ENCODE data around the gene RPL6.
"Not testable (repeated sequence)": the region's sequence is repeated elsewhere in the genome, so short reads cannot be mapped to it uniquely, and the experiment has no call there.

Gene RPL6

GRCh38 chr12:112408621-112409020, 784 bp downstream of the RPL6 start:
- Histone ChIP-seq H3K23ac (ENCODE audit: low read depth, low read length, poor library complexity) (no peak overlapping the region), H3K18ac (ENCODE audit: low read length) (no peak overlapping the region), H3K4ac (ENCODE audit: low read length) (no peak overlapping the region), H3K27ac (replicated peaks; ENCODE audit: low read length) (no peak overlapping the region), H4K91ac (ENCODE audit: low read depth, low read length, poor library complexity) (no peak overlapping the region), H2BK12ac (ENCODE audit: low read length) (no peak overlapping the region), H2BK120ac (ENCODE audit: low read depth, low read length) (no peak overlapping the region), H2AFZ (ENCODE audit: low read length) (peak overlapping the region; percentile 78), H3K27me3 (ENCODE audit: control insufficient read depth in 3 of 3, insufficient read depth in 3 of 3, low read depth in 1 of 3, low read length in 3 of 3) (no peaks in the 10 kb centered on the region), H3K79me1 (ENCODE audit: low read depth, low read length) (no peaks in the 10 kb centered on the region), H3K36me3 (replicated peaks in 1 of 2; ENCODE audit: control insufficient read depth in 2 of 2, insufficient read depth in 2 of 2, low read length in 2 of 2) (peaks cover 34 to 50% of the 10 kb centered on the region in 2 donors), H3K14ac (ENCODE audit: low read length) (no peak overlapping the region), H3K4me3 (ENCODE audit: low read length in 2 of 2) (peak overlapping the region; percentile 71 to 85), H3K9me3 (replicated peaks in 1 of 2; ENCODE audit: control insufficient read depth in 2 of 2, insufficient read depth in 1 of 2, low read depth in 1 of 2, low read length in 2 of 2) (peaks cover 0 to 2% of the 10 kb centered on the region in 2 donors), H3K4me1 (ENCODE audit: control insufficient read depth in 2 of 2, insufficient read depth in 1 of 2, low read depth in 1 of 2, low read length in 2 of 2) (peaks cover 3 to 4% of the 10 kb centered on the region in 2 donors), H3K4me2 (ENCODE audit: insufficient read depth, low read length, poor library complexity, severe bottlenecking) (peak overlapping the region; percentile 62), H2AK5ac (ENCODE audit: low read depth, low read length) (no peak overlapping the region), H4K8ac (ENCODE audit: low read depth, low read length) (no peak overlapping the region), H3K9ac (ENCODE audit: low read depth, low read length, poor library complexity) (peak overlapping the region; percentile 91), H2BK15ac (ENCODE audit: low read length) (no peak overlapping the region), H2BK5ac (ENCODE audit: low read length) (no peak overlapping the region)
- WGBS, 2 donors (ENCODE audit: extremely low coverage in 2 of 2, insufficient read length in 2 of 2, insufficient replicate concordance in 1 of 2), result no CpG with 5 or more reads among the region's 5 CpGs
- no peak for DNase-seq (ENCODE audit: low spot score)

GRCh38 chr12:112407683-112408082, 1.7 kb downstream of the RPL6 start:
- Histone ChIP-seq H3K36me3 (replicated peaks in 1 of 2; ENCODE audit: control insufficient read depth in 2 of 2, insufficient read depth in 2 of 2, low read length in 2 of 2) (peaks cover 34 to 50% of the 10 kb centered on the region in 2 donors), H3K4me2 (ENCODE audit: insufficient read depth, low read length, poor library complexity, severe bottlenecking) (peak overlapping the region; percentile 13), H3K4me3 (ENCODE audit: low read length in 2 of 2) (peak overlapping the region in 1 of 2 donors; percentile 28)
- H2AFZ ChIP-seq (ENCODE audit: low read length); H3K9me3 ChIP-seq (replicated peaks in 1 of 2; ENCODE audit: control insufficient read depth in 2 of 2, insufficient read depth in 1 of 2, low read depth in 1 of 2, low read length in 2 of 2); H4K91ac ChIP-seq (ENCODE audit: low read depth, low read length, poor library complexity); H2BK15ac ChIP-seq (ENCODE audit: low read length); H2BK12ac ChIP-seq (ENCODE audit: low read length); H3K14ac ChIP-seq (ENCODE audit: low read length); H2AK5ac ChIP-seq (ENCODE audit: low read depth, low read length); H3K23ac ChIP-seq (ENCODE audit: low read depth, low read length, poor library complexity); H3K79me1 ChIP-seq (ENCODE audit: low read depth, low read length); H2BK120ac ChIP-seq (ENCODE audit: low read depth, low read length); H3K27me3 ChIP-seq (ENCODE audit: control insufficient read depth in 3 of 3, insufficient read depth in 3 of 3, low read depth in 1 of 3, low read length in 3 of 3); H4K8ac ChIP-seq (ENCODE audit: low read depth, low read length); DNase-seq (ENCODE audit: low spot score); H3K18ac ChIP-seq (ENCODE audit: low read length); H3K9ac ChIP-seq (ENCODE audit: low read depth, low read length, poor library complexity); H3K27ac ChIP-seq (replicated peaks; ENCODE audit: low read length); H3K4ac ChIP-seq (ENCODE audit: low read length); H3K4me1 ChIP-seq (ENCODE audit: control insufficient read depth in 2 of 2, insufficient read depth in 1 of 2, low read depth in 1 of 2, low read length in 2 of 2); H2BK5ac ChIP-seq (ENCODE audit: low read length): not testable (repeated sequence)
- WGBS, 2 donors (ENCODE audit: extremely low coverage in 2 of 2, insufficient read length in 2 of 2, insufficient replicate concordance in 1 of 2), result no CpG with 5 or more reads among the region's 6 CpGs

- DNase-seq (ENCODE audit: low spot score), result no peak
- Histone ChIP-seq H3K27ac (replicated peaks; ENCODE audit: low read length) (no peak overlapping the region), H3K36me3 (replicated peaks in 1 of 2; ENCODE audit: control insufficient read depth in 2 of 2, insufficient read depth in 2 of 2, low read length in 2 of 2) (peaks cover 34 to 50% of the 10 kb centered on the region in 2 donors), H4K91ac (ENCODE audit: low read depth, low read length, poor library complexity) (no peak overlapping the region), H3K27me3 (ENCODE audit: control insufficient read depth in 3 of 3, insufficient read depth in 3 of 3, low read depth in 1 of 3, low read length in 3 of 3) (no peaks in the 10 kb centered on the region), H3K79me1 (ENCODE audit: low read depth, low read length) (no peaks in the 10 kb centered on the region), H3K4me2 (ENCODE audit: insufficient read depth, low read length, poor library complexity, severe bottlenecking) (peak overlapping the region; percentile 13), H2BK120ac (ENCODE audit: low read depth, low read length) (no peak overlapping the region), H3K23ac (ENCODE audit: low read depth, low read length, poor library complexity) (no peak overlapping the region), H3K9ac (ENCODE audit: low read depth, low read length, poor library complexity) (no peak overlapping the region), H2BK15ac (ENCODE audit: low read length) (no peak overlapping the region), H3K4me3 (ENCODE audit: low read length in 2 of 2) (no peak overlapping the region), H2AK5ac (ENCODE audit: low read depth, low read length) (no peak overlapping the region), H3K18ac (ENCODE audit: low read length) (no peak overlapping the region), H2AFZ (ENCODE audit: low read length) (no peak overlapping the region), H3K9me3 (replicated peaks in 1 of 2; ENCODE audit: control insufficient read depth in 2 of 2, insufficient read depth in 1 of 2, low read depth in 1 of 2, low read length in 2 of 2) (peaks cover 0 to 2% of the 10 kb centered on the region in 2 donors), H3K14ac (ENCODE audit: low read length) (no peak overlapping the region), H3K4ac (ENCODE audit: low read length) (no peak overlapping the region), H2BK12ac (ENCODE audit: low read length) (no peak overlapping the region), H3K4me1 (ENCODE audit: control insufficient read depth in 2 of 2, insufficient read depth in 1 of 2, low read depth in 1 of 2, low read length in 2 of 2) (peaks cover 3 to 4% of the 10 kb centered on the region in 2 donors), H4K8ac (ENCODE audit: low read depth, low read length) (no peak overlapping the region), H2BK5ac (ENCODE audit: low read length) (no peak overlapping the region)
- no CpG with 5 or more reads among the region's 11 CpGs for WGBS, 2 donors (ENCODE audit: extremely low coverage in 2 of 2, insufficient read length in 2 of 2, insufficient replicate concordance in 1 of 2)
These were observed 2.6 kb downstream of the RPL6 start for GRCh38 chr12:112406519-112407488.

GRCh38 chr12:112401903-112402498, 7.4 kb downstream of the RPL6 start:
- no peaks in the 10 kb centered on the region for H3K79me1 ChIP-seq (ENCODE audit: low read depth, low read length)
- no peaks in the 10 kb centered on the region for H3K27me3 ChIP-seq (ENCODE audit: control insufficient read depth in 3 of 3, insufficient read depth in 3 of 3, low read depth in 1 of 3, low read length in 3 of 3)
- no peak overlapping the region for H3K4me2 ChIP-seq (ENCODE audit: insufficient read depth, low read length, poor library complexity, severe bottlenecking)
- no peak overlapping the region for H2BK15ac ChIP-seq (ENCODE audit: low read length)
- no peak overlapping the region for H2AK5ac ChIP-seq (ENCODE audit: low read depth, low read length)
- no CpG with 5 or more reads among the region's 5 CpGs for WGBS, 2 donors (ENCODE audit: extremely low coverage in 2 of 2, insufficient read length in 2 of 2, insufficient replicate concordance in 1 of 2)
- no peak overlapping the region for H3K27ac ChIP-seq (replicated peaks; ENCODE audit: low read length)
- H3K36me3 ChIP-seq (replicated peaks in 1 of 2; ENCODE audit: control insufficient read depth in 2 of 2, insufficient read depth in 2 of 2, low read length in 2 of 2), result peaks cover 22 to 33% of the 10 kb centered on the region in 2 donors
- peaks cover 0 to 2% of the 10 kb centered on the region in 2 donors for H3K9me3 ChIP-seq (replicated peaks in 1 of 2; ENCODE audit: control insufficient read depth in 2 of 2, insufficient read depth in 1 of 2, low read depth in 1 of 2, low read length in 2 of 2)
- no peak overlapping the region for H2BK5ac ChIP-seq (ENCODE audit: low read length)
- H3K9ac ChIP-seq (ENCODE audit: low read depth, low read length, poor library complexity), result no peak overlapping the region
- H2BK12ac ChIP-seq (ENCODE audit: low read length), result no peak overlapping the region
- no peak overlapping the region for H4K91ac ChIP-seq (ENCODE audit: low read depth, low read length, poor library complexity)
- no peak overlapping the region for H4K8ac ChIP-seq (ENCODE audit: low read depth, low read length)
- H3K4ac ChIP-seq (ENCODE audit: low read length), result no peak overlapping the region
- no peak overlapping the region for H3K18ac ChIP-seq (ENCODE audit: low read length)
- H2AFZ ChIP-seq (ENCODE audit: low read length), result no peak overlapping the region
- no peak overlapping the region for H3K23ac ChIP-seq (ENCODE audit: low read depth, low read length, poor library complexity)
- peaks cover 0 to under 1% of the 10 kb centered on the region in 2 donors for H3K4me1 ChIP-seq (ENCODE audit: control insufficient read depth in 2 of 2, insufficient read depth in 1 of 2, low read depth in 1 of 2, low read length in 2 of 2)
- H3K4me3 ChIP-seq (ENCODE audit: low read length in 2 of 2), result no peak overlapping the region
- H2BK120ac ChIP-seq (ENCODE audit: low read depth, low read length), result no peak overlapping the region
- no peak for DNase-seq (ENCODE audit: low spot score)
- H3K14ac ChIP-seq (ENCODE audit: low read length), result no peak overlapping the region
